Gastrocnemius medialis (tissue), 4 donors: Measurements from ENCODE around the gene SIK1.
"Not testable (repeated sequence)": the region's sequence is repeated elsewhere in the genome, so short reads cannot be mapped to it uniquely, and the experiment has no call there.

ENCODE experiments used
- POLR2A ChIP-seq, 2 donors: fragments of 450-650 bp; IDR thresholded peaks; one replicate each; pipeline ENCODE4 v1.6.1; 2017; ENCODE audit warnings: antibody characterized with exemption in 2 of 2, mild to moderate bottlenecking in 2 of 2, moderate library complexity in 2 of 2
- TF ChIP-seq, protein P1 (sequence below), 5 experiments: fragments of 450-650 bp in 3 of 5; fragments of 200-600 bp in 2 of 5; sonication (generic) in 2 of 5; IDR thresholded peaks in 4 of 5; conservative IDR thresholded peaks in 1 of 5; 1 replicate in 4 of 5; 2 replicates in 1 of 5; pipeline ENCODE4 v1.5.1; 2016 to 2019; ENCODE audit warnings: antibody characterized with exemption in 5 of 5, mild to moderate bottlenecking in 3 of 5, moderate library complexity in 3 of 5

DNA sequence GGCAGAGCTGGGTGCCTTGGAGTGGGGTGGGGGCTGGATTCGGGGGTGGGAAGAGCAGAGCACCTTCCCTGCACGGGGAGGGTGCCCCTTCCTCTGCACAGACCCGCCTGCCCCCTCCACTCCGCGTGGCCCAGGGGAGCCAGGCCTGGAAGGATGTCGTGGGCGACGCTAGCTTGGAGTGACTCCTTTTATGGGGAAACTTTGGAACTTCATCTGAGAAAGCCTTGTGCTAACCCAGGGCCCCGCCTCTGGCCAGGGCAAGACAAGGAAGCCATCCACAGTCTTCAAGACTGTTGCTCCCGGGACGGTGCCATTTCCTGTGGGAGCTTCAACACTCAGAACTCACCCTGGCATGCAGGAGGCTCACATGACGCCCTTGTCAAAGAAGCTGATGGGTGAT lies 15.6 kb upstream of the SIK1 start:
- TF ChIP-seq, protein P1, sequence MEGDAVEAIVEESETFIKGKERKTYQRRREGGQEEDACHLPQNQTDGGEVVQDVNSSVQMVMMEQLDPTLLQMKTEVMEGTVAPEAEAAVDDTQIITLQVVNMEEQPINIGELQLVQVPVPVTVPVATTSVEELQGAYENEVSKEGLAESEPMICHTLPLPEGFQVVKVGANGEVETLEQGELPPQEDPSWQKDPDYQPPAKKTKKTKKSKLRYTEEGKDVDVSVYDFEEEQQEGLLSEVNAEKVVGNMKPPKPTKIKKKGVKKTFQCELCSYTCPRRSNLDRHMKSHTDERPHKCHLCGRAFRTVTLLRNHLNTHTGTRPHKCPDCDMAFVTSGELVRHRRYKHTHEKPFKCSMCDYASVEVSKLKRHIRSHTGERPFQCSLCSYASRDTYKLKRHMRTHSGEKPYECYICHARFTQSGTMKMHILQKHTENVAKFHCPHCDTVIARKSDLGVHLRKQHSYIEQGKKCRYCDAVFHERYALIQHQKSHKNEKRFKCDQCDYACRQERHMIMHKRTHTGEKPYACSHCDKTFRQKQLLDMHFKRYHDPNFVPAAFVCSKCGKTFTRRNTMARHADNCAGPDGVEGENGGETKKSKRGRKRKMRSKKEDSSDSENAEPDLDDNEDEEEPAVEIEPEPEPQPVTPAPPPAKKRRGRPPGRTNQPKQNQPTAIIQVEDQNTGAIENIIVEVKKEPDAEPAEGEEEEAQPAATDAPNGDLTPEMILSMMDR (IDR thresholded peaks at IDR 0.05 in 4 of 5, conservative IDR thresholded peaks at IDR 0.05 in 1 of 5) = not testable (repeated sequence)
- not testable (repeated sequence) for TF ChIP-seq POLR2A (IDR thresholded peaks at IDR 0.05)
